ENCODE measurements around the gene TAT. TPM values are rescaled to one million over a fixed set of nuclear protein-coding genes. Genes with fewer than 3 reads are reported as not detected.

Gene TAT
- total RNA-seq, 1 donor from 2014 or later: not detected

GRCh38 chr16:71573387-71574094 lies 3.4 kb downstream of the TAT start:
- Mint-ChIP-seq H3K27ac (no peak overlapping the region), H3K27me3 (ENCODE audit: insufficient read depth, low read depth) (peaks cover 2% of the 10 kb centered on the region), H3K36me3 (no peaks in the 10 kb centered on the region), H3K9me3 (no peaks in the 10 kb centered on the region), H3K4me1 (no peaks in the 10 kb centered on the region), H3K4me3 (no peak overlapping the region)
- no peak overlapping the region for H3K4me3 ChIP-seq
- no peak overlapping the region for H3K27ac ChIP-seq
- H3K27me3 ChIP-seq: peaks cover 7% of the 10 kb centered on the region
- H4K20me1 ChIP-seq (ENCODE audit: low read depth): no peaks in the 10 kb centered on the region
- no peak overlapping the region for H3K4me2 ChIP-seq
- H3F3A ChIP-seq (ENCODE audit: low read depth): no peaks in the 10 kb centered on the region
- no peaks in the 10 kb centered on the region for H3K4me1 ChIP-seq
- no peaks in the 10 kb centered on the region for H3K9me3 ChIP-seq (ENCODE audit: low read depth)
- H3K36me3 ChIP-seq: no peaks in the 10 kb centered on the region
- no peak overlapping the region for H3K9ac ChIP-seq
- no peaks in the 10 kb centered on the region for H3K79me2 ChIP-seq (ENCODE audit: low read depth)
- no peak for DNase-seq (ENCODE audit: low spot score)
- H2AFZ ChIP-seq (replicated peaks): no peak overlapping the region
- no peak for TF ChIP-seq EZH2phosphoT487 (IDR thresholded peaks at IDR 0.05)
- no peak for TF ChIP-seq EZH2 (IDR thresholded peaks at IDR 0.05)
- TF ChIP-seq CTCF (IDR thresholded peaks at IDR 0.05): no peak

- H3K4me3 Mint-ChIP-seq: no peak overlapping the region
- Histone ChIP-seq H2AFZ (replicated peaks) (no peak overlapping the region), H3F3A (ENCODE audit: low read depth) (no peaks in the 10 kb centered on the region), H3K9me3 (ENCODE audit: low read depth) (no peaks in the 10 kb centered on the region), H3K9ac (no peak overlapping the region), H3K79me2 (ENCODE audit: low read depth) (no peaks in the 10 kb centered on the region), H3K36me3 (no peaks in the 10 kb centered on the region), H3K4me1 (no peaks in the 10 kb centered on the region), H3K4me2 (no peak overlapping the region), H3K27ac (no peak overlapping the region), H4K20me1 (ENCODE audit: low read depth) (no peaks in the 10 kb centered on the region), H3K4me3 (no peak overlapping the region), H3K27me3 (peaks cover 7% of the 10 kb centered on the region)
- TF ChIP-seq CTCF (IDR thresholded peaks at IDR 0.05) (no peak), EZH2 (IDR thresholded peaks at IDR 0.05) (no peak), EZH2phosphoT487 (IDR thresholded peaks at IDR 0.05) (no peak)
- no peak overlapping the region for H3K27ac Mint-ChIP-seq
- H3K36me3 Mint-ChIP-seq: no peaks in the 10 kb centered on the region
- H3K9me3 Mint-ChIP-seq: no peaks in the 10 kb centered on the region
- H3K4me1 Mint-ChIP-seq: no peaks in the 10 kb centered on the region
- DNase-seq (ENCODE audit: low spot score): no peak
- H3K27me3 Mint-ChIP-seq (ENCODE audit: insufficient read depth, low read depth): peaks cover 2% of the 10 kb centered on the region
Measured at GRCh38 chr16:71572497-71573116, 4.3 kb downstream of the TAT start.

GRCh38 chr16:71570144-71570543 lies 6.7 kb downstream of the TAT start:
- DNase-seq (ENCODE audit: low spot score): no peak
- H3K9me3 ChIP-seq (ENCODE audit: low read depth): no peaks in the 10 kb centered on the region
- H3K4me1 ChIP-seq: no peaks in the 10 kb centered on the region
- no peak overlapping the region for H3K9ac ChIP-seq
- H3K27ac ChIP-seq: no peak overlapping the region
- H3K4me1 Mint-ChIP-seq: peaks cover 3% of the 10 kb centered on the region
- no peak overlapping the region for H3K4me3 ChIP-seq
- peaks cover 2% of the 10 kb centered on the region for H3K27me3 Mint-ChIP-seq (ENCODE audit: insufficient read depth, low read depth)
- no peaks in the 10 kb centered on the region for H3K79me2 ChIP-seq (ENCODE audit: low read depth)
- H2AFZ ChIP-seq (replicated peaks): no peak overlapping the region
- no peaks in the 10 kb centered on the region for H3F3A ChIP-seq (ENCODE audit: low read depth)
- H3K9me3 Mint-ChIP-seq: no peaks in the 10 kb centered on the region
- no peaks in the 10 kb centered on the region for H4K20me1 ChIP-seq (ENCODE audit: low read depth)
- TF ChIP-seq EZH2phosphoT487 (IDR thresholded peaks at IDR 0.05) (no peak), CTCF (IDR thresholded peaks at IDR 0.05) (no peak), EZH2 (IDR thresholded peaks at IDR 0.05) (no peak)
- H3K27ac Mint-ChIP-seq: no peak overlapping the region
- H3K4me3 Mint-ChIP-seq: no peak overlapping the region
- H3K27me3 ChIP-seq: no peaks in the 10 kb centered on the region
- no peaks in the 10 kb centered on the region for H3K36me3 ChIP-seq
- no peaks in the 10 kb centered on the region for H3K36me3 Mint-ChIP-seq
- H3K4me2 ChIP-seq: no peak overlapping the region

Data from neural progenitor cell (in vitro differentiated cells).